ENCODE measurements around the gene PCSK6.

Gene PCSK6

GRCh38 chr15:101327147-101327740, 162.3 kb downstream of the PCSK6 start:
- no peak for DNase-seq (ENCODE audit: low spot score)

DNA sequence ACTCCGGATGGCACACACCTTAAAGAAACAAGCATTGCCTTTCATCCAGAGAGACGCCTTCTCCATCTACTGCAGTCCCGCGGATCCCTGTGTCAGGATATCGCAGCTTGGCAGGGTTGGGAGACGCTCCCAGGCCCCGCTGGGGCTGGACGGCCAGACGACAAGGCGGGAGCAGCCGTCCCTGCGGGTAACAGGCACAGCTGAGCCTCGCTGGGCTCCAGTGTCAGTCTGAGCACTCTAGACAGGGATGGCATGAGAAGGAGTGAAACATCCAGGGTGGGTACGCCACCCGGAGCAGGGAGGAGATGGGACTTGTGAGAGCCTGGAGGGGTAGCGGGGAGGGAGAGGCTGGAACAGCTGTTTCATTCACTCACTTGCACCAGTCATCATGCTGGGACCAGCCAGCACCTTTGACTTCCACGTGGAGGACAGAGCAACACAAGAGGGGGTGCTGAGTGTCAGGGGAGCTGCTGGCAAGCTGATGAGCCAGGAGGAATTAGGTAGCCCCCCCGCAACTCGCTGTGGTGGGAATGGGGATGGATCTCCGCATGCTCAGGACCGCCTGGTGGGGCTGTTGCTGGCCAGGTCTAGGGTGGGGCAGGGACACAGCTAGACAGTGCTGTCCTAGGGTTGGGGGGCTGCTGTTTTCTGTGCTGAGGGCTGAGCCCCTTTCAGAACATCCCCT, 162.9 kb downstream of the PCSK6 start:
- DNase-seq (ENCODE audit: low spot score): no peak

DNA sequence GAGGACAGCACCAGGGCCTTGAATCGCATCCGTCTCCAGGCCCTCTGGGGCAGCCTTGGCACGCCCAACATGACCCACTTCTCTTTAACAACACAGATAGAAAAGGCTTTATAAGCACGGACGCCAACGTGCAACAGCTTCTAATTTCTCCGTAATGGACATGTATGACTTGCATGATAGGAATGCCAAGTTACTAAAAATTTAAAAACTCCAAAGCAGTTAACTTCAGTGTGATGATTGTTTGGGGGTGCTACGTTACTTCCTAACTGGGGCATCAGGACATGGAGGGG, 163.5 kb downstream of the PCSK6 start:
- no peak for DNase-seq (ENCODE audit: low spot score)

GRCh38 chr15:101325263-101326025, 164.1 kb downstream of the PCSK6 start:
- DNase-seq (ENCODE audit: low spot score): no peak

DNA sequence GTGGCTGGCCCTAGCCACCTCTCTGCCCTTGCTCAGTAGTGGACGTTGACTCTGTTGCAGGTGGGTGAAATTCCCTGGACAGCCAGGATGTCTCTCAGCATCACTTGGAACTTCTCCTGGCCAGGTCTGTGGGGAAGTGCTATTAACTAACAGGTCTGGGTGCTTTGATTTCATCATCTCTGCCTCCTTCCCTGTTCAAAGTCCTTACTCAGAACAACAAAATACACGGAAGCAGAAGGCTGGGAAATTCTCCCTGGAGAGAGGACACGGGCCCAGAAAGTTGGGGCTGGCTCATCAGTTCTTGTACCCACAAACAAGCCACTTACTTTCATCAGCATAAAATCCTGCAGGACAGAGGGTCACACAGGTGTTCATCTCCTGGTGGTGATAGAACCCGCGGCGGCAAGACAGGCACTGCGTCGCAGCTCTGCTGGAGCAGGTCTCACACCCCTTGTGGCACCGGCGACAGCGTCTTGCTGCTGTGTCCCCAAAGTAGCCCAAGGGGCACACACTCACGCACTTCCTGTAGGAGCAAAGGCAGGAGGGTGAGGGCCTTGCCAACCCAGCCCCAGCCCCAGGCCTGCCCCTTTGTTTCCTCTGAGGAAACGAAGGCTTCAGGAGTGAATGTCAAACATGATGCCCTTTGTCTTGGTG, 164.9 kb downstream of the PCSK6 start:
- DNase-seq (ENCODE audit: low spot score): no peak

DNA sequence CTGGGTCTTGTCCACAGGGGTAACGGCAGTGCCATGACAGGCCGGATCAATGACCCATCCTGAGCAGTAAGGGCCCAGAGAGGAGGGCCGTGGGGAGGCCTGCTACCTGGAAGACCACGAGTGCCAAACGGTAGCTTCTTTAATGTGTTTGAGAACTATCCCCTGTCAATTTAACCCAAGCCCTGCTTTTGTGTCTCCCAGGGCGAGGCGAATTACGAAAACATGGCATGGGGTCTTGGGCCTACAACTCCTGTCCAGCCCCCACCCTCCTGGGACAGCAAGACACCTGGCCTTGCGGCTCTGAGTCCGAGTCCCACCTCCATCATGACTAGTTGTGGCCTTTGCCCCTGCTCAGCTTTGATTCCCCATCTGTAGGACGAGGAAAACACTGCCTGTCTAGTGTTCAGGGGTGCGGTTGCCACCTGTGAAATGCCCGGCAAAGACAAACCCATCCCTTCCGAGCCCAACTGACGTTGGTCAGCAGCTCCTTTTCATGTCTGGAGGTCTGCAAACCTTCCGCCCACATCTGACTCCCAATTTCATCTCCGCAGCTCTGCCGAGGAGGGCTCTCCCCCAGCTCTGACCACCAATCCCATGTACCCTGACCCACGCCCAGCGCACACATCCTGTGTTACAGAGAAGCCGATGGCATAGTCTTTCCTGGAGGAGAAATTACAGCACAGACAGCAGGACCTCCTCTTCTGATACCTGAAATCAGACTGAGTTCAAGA, 165.5 kb downstream of the PCSK6 start:
- no peak for DNase-seq (ENCODE audit: low spot score)

GRCh38 chr15:101322854-101323477, 166.5 kb downstream of the PCSK6 start:
- no peak for DNase-seq (ENCODE audit: low spot score)

GRCh38 chr15:101322016-101322695, 167.4 kb downstream of the PCSK6 start:
- no peak for DNase-seq (ENCODE audit: low spot score)

- DNase-seq (ENCODE audit: low spot score): no peak
These were observed 168.9 kb downstream of the PCSK6 start for GRCh38 chr15:101320501-101321052.

GRCh38 chr15:101318839-101319238, 170.7 kb downstream of the PCSK6 start:
- DNase-seq (ENCODE audit: low spot score): no peak

DNA sequence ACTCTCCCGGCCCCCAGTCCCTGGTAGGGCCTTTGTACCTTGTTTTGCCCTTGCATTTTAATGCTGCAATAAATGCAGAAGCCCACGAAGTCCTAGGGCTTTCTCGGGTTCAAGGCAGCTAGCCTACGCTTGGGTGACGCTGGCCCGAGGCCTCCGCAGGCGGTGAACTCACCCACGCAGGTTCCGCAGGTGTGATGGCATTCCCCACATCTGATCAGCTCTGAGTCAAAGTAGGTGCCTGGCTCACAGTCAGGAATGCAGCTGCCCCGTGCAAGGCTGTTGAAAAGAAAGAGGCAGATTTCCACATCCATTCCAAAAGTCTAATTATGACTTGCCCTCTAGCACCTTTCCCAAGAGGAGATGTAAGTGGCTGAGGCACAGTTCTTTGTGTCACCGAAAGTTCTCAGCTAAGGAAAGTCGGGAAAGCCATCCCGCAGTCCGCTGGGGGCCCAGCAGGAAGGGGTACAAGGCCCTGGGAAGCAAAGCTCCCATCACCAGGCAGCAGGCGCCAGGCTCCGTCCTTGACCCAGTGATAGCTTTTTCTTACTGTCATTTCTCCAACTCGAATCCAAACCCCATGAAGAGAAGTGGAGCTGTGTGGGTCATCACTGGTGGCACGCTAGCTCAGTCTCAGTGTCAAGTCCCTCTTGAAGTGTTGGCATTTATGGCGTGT, 171.2 kb downstream of the PCSK6 start:
- no peak for DNase-seq (ENCODE audit: low spot score)

DNA sequence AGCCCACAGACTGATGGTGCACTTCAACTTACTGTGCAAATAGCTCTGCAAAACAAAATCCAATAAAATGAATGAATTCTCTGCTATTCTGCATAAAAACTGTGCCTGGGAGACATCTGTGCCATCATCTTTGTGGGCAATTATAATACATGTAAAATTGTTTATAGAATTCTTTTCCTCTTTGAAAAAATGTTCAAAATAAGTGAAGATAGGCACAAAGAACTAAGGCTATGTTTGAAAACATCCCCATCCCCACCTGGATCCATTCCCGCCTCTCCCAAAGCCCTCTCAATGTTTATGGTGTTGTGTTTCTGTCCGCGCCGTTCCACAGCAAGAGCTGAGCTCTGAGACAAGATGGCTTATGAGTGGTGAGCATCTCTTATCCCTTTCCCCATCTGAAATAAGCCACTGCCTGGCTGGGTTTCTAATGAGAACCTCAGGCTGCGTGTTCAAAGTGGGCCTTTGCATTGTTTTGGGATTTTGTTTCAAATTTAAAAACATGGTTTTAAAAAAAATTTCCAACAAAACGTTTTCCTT, 172.1 kb downstream of the PCSK6 start:
- no peak for DNase-seq (ENCODE audit: low spot score)

DNA sequence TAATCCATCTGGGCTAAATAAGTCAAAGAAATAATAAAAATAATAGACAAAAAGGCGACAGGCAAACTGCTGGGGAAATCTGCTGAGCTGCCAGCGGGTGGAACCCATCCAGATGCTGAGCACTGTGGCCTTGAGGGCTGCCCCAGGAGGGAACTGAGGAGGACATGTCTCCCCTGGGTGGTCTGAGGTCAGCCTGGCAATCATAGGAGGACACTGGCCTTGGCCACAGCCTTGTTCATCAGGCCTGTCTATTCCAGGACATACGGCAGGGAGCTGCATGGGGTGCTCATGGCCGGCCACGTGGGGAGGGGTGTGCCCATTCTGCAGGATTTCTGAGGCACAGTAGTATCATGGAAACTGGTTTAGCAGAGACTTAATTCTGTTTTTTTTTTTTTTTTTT, 173.0 kb downstream of the PCSK6 start:
- no peak for DNase-seq (ENCODE audit: low spot score)

GRCh38 chr15:101315736-101316135, 173.8 kb downstream of the PCSK6 start:
- DNase-seq (ENCODE audit: low spot score): no peak

DNA sequence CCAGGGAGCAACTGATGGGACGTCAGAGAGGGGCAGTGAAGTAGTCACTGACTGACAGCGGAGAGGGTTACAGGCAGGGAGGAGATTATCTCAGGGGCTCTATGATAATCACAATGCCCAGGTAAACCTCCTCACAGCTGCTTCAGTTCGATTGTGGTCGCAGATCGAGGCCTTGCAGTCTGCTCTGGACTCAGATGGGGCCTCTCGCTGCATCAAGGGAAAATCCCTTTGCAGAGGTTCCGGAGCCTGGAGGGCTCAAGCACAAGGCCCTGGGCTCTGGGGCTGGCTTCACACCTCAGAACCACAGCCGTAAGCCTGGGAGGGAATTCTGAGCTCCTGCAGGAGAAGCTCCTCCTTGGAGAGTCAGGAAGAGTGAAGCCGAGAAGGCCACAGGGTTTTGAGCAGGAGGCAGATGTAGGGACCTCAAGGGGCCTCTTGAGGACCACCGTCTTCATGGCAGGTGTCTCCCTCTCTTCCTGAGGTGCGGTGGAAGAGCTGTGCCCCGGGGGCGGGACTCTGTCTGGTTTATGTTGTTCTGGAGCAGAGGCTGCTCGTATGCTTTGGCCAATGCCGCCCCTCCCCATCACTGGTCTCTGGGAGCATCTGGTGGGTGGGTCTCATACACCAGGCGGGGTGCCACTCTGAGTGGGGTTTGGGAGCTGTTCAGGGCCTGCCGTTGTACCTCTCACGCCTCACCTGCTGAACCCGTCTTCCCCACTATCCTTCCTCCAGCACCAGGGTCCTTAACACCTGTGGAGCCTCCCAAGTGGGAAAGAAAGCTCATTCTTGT, 175.0 kb downstream of the PCSK6 start:
- no peak for DNase-seq (ENCODE audit: low spot score)

GRCh38 chr15:101313041-101313761, 176.3 kb downstream of the PCSK6 start:
- no peak for DNase-seq (ENCODE audit: low spot score)

- DNase-seq (ENCODE audit: low spot score): no peak
These were observed 179.0 kb downstream of the PCSK6 start for GRCh38 chr15:101310508-101310907.

DNA sequence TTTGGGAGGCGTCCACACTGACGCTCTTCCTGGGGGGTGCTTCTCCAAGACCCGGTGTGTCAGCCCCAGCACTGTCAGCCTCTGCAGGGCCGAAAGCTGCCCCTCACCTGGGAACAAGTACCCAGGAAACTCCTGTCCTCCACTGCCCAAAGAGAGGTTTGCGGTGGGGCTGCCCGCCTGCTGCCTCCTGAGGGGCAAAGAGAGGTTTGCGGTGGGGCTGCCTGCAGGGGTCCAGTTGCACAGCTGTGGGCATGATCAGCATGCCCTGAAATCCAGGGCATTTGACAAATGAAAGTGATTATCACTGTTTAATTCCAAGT, 179.4 kb downstream of the PCSK6 start:
- DNase-seq (ENCODE audit: low spot score): no peak

All from SK-N-DZ (cell line).